ENCODE results near the gene PAPLN.
A peak's percentile ranks its signal among the peaks of the same experiment; 100 is the strongest.

The PAPLN gene

DNA sequence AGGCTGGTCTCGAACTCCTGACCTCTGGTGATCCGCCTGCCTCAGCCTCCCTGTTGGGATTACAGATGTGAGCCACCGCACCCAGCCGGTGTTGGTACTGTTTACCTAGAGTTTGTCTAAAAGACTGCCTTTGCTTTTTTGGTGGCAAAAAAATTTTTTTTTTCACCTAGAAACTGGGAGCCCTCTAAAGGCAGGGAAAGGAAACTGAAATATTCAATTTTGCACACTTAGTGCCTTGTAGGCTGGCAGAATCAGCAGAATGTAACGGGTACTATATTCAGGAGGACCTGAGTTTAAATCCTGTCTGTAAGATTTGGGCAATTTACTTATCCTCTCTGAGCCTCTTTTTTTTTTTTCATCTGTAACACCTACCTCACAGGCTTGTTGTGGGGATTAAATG lies 43.6 kb downstream of the PAPLN start:
- DNase-seq (ENCODE audit: extremely low read depth, low read depth), result no peak
- TF ChIP-seq, protein P1, sequence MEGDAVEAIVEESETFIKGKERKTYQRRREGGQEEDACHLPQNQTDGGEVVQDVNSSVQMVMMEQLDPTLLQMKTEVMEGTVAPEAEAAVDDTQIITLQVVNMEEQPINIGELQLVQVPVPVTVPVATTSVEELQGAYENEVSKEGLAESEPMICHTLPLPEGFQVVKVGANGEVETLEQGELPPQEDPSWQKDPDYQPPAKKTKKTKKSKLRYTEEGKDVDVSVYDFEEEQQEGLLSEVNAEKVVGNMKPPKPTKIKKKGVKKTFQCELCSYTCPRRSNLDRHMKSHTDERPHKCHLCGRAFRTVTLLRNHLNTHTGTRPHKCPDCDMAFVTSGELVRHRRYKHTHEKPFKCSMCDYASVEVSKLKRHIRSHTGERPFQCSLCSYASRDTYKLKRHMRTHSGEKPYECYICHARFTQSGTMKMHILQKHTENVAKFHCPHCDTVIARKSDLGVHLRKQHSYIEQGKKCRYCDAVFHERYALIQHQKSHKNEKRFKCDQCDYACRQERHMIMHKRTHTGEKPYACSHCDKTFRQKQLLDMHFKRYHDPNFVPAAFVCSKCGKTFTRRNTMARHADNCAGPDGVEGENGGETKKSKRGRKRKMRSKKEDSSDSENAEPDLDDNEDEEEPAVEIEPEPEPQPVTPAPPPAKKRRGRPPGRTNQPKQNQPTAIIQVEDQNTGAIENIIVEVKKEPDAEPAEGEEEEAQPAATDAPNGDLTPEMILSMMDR (IDR thresholded peaks at IDR 0.05; ENCODE audit: low read depth, low read length), result no peak

DNA sequence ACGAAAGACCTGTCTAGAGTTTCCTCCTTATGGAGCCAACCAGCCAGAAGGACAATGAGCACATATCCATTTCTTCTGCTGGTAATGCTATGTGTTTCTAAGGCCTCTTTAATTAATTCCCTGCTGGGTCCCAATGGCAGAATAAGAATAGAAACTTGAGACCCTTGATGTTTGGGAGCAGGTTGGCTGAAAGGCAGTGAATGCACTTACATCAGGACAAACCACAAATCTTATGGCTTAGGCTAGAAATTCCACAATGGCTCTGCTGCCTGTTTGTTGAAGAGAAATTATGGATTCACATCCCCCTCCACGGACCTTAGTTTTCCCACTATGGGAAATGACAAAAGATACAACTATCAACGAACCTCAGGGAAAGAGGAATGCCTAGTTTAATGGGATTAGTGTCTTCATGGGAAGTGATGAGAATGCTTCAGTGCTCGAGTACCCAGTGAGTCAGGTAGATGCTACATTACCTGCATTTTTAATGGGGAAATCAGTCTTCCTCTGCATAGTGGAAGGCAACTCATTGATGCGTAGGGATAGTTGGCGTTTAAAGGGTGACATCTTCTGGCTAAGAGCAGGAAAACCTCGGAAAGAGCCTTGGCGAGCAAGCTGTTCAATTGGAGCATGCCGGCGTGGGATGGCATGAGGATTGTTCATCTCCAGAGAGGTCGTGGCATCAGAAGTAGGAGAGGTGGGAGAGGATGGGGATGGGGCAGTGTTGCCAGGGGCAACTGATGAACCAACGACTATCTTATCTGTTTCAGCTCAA lies 46.5 kb downstream of the PAPLN start:
- TF ChIP-seq, protein P1 (IDR thresholded peaks at IDR 0.05; ENCODE audit: low read depth, low read length), result peak; percentile 35
- DNase-seq (ENCODE audit: extremely low read depth, low read depth), result no peak

GRCh38 chr14:73285979-73286378 lies 48.7 kb downstream of the PAPLN start:
- TF ChIP-seq, protein P1 (IDR thresholded peaks at IDR 0.05; ENCODE audit: low read depth, low read length), result no peak

GRCh38 chr14:73286598-73286997 lies 49.3 kb downstream of the PAPLN start:
- TF ChIP-seq, protein P1 (IDR thresholded peaks at IDR 0.05; ENCODE audit: low read depth, low read length), result no peak
- no peak for DNase-seq (ENCODE audit: extremely low read depth, low read depth)

More at GRCh38 chr14:73285979-73286378, 48.7 kb downstream of the PAPLN start:
- no peak for DNase-seq (ENCODE audit: extremely low read depth, low read depth)

DNA sequence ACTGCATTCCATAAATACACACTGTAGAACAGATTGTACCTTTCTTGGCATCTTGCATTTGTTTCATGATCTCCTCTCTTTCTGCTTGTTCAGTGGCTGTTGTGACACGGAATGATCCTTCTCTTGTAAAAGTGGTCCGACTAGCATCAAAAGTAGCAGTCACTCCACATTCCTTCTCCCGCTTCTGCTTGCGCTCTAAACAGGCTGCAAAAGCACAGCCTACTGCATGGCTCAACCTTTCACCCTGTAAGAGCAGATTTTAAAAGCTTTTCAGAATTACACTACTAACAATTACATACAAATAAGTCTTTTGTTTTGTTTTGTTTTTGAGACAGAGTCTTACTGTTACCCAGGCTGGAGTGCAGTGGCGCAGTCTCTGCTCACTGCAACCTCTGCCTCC lies 49.8 kb downstream of the PAPLN start:
- no peak for DNase-seq (ENCODE audit: extremely low read depth, low read depth)
- TF ChIP-seq, protein P1 (IDR thresholded peaks at IDR 0.05; ENCODE audit: low read depth, low read length), result no peak

DNA sequence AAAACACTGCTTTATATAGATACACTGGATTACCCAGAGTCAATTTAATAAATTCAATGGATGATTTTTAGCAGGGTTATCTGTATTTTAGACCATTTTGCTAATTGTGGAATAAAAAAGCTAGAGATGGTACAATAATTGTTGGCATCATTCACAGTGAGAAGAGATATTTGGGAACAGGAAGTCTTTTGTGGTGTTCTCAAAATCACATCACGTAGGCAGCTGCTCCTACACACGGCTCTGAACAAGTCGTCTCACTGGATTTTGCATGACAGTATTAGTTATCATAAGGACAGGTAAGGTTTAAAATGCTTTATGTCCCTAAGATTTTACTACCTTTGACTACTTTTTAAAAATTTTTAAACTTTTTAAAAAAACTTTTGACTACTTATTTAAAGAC lies 52.0 kb downstream of the PAPLN start:
- DNase-seq (ENCODE audit: extremely low read depth, low read depth), result no peak
- TF ChIP-seq, protein P1 (IDR thresholded peaks at IDR 0.05; ENCODE audit: low read depth, low read length), result no peak

DNA sequence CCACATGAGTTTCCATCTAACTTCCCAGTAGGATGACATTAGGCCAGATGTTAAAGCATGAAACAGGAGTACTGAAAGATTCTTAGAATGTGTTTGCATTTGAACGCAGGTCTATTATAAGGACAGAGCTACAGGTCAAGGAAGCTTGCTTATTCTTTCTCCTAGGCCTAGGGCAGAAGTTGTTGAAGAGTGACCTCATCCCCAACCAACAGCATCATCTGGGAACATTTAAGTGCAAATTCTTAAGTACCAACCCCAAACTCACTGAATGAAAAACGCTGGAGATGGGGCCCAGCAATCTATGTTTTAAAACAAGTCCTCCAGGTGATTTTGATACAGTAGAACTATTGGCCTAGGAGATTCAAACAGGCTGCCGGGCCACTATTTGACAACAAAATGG lies 52.4 kb downstream of the PAPLN start:
- DNase-seq (ENCODE audit: extremely low read depth, low read depth), result peak; percentile 19
- TF ChIP-seq, protein P1 (IDR thresholded peaks at IDR 0.05; ENCODE audit: low read depth, low read length), result no peak
